GM23248 (cell line): ENCODE results near the gene SLC18B1. TPM values are rescaled to one million over a fixed set of nuclear protein-coding genes. Genes with fewer than 3 reads are reported as not detected.
A peak's percentile ranks its signal among the peaks of the same experiment; 100 is the strongest.

Experiments
- DNase-seq: peaks from one replicate; pipeline ENCODE4 v3.0.0-alpha.2; 2015
- H2AFZ ChIP-seq: fragments of 200-600 bp; sonication (generic); 2 replicates; pipeline ENCODE4 v1.6.1; 2016; ENCODE audit warnings: antibody characterized with exemption
- H3F3A ChIP-seq: fragments of 200-600 bp; sonication (generic); 2 replicates; pipeline ENCODE4 v1.6.1; 2016; ENCODE audit warnings: mild to moderate bottlenecking, antibody characterized with exemption, mixed run types; ENCODE audit not compliant: insufficient read depth
- H3K27ac ChIP-seq: fragments of 200-600 bp; sonication (generic); 2 replicates; pipeline ENCODE4 v1.5.1; 2016; ENCODE audit warnings: mild to moderate bottlenecking
- H3K27me3 ChIP-seq: fragments of 200-600 bp; sonication (generic); replicated peaks from 2 replicates; pipeline ENCODE4 v1.6.1; 2016; ENCODE audit warnings: mild to moderate bottlenecking; ENCODE audit not compliant: insufficient read depth
- H3K36me3 ChIP-seq: fragments of 200-600 bp; sonication (generic); 2 replicates; pipeline ENCODE4 v1.6.1; 2016; ENCODE audit warnings: low read depth, mild to moderate bottlenecking
- H3K4me1 ChIP-seq: fragments of 200-600 bp; sonication (generic); 2 replicates; pipeline ENCODE4 v1.6.1; 2016; ENCODE audit warnings: mild to moderate bottlenecking; ENCODE audit not compliant: insufficient read depth
- H3K4me2 ChIP-seq: fragments of 200-600 bp; sonication (generic); one replicate; pipeline ENCODE4 v1.6.1; 2016; ENCODE audit warnings: mild to moderate bottlenecking; ENCODE audit not compliant: unreplicated experiment
- H3K4me3 ChIP-seq: fragments of 200-600 bp; sonication (generic); 2 replicates; pipeline ENCODE4 v1.5.1; 2016; ENCODE audit warnings: mild to moderate bottlenecking
- H3K79me2 ChIP-seq: fragments of 200-600 bp; sonication (generic); 2 replicates; pipeline ENCODE4 v1.6.1; 2016; ENCODE audit warnings: mild to moderate bottlenecking; ENCODE audit not compliant: insufficient read depth
- H3K9ac ChIP-seq: fragments of 200-600 bp; sonication (generic); 2 replicates; pipeline ENCODE4 v1.6.1; 2016; ENCODE audit warnings: mild to moderate bottlenecking
- H3K9me2 ChIP-seq: fragments of 200-600 bp; sonication (generic); 2 replicates; pipeline ENCODE4 v1.6.1; 2016; ENCODE audit warnings: mixed run types, mild to moderate bottlenecking, moderate library complexity; ENCODE audit not compliant: insufficient read depth
- H3K9me3 ChIP-seq: fragments of 200-600 bp; sonication (generic); one replicate; pipeline ENCODE4 v1.6.1; 2017; ENCODE audit warnings: low read depth
- H4K20me1 ChIP-seq: fragments of 200-600 bp; sonication (generic); 2 replicates; pipeline ENCODE4 v1.6.0; 2016; ENCODE audit not compliant: insufficient read depth
- EZH2 ChIP-seq: fragments of 200-600 bp; sonication (generic); IDR thresholded peaks from 2 replicates; pipeline ENCODE4 v1.6.1; 2018; ENCODE audit warnings: antibody characterized with exemption, mild to moderate bottlenecking; ENCODE audit not compliant: insufficient read depth, poor library complexity, severe bottlenecking
- EZH2phosphoT487 ChIP-seq: fragments of 200-600 bp; sonication (generic); IDR thresholded peaks from 2 replicates; pipeline ENCODE4 v1.6.1; 2018; ENCODE audit warnings: antibody characterized with exemption, moderate library complexity, mild to moderate bottlenecking, low read depth; ENCODE audit not compliant: insufficient read depth
- WGBS, 2 experiments: methylation state at CpG; one replicate each; pipeline ENCODE4 v1.1.6; 2015 to 2017; ENCODE audit warnings: low lambda C conversion rate in 2 of 2, low coverage in 1 of 2; ENCODE audit errors: missing lambda C conversion rate in 2 of 2; 5-methylcytosine and 5-hydroxymethylcytosine counted together
- in situ Hi-C: fragments of 300-500 bp; cut with MboI; formaldehyde crosslinking; loops from 2 replicates; pipeline ENCODE4 v1.15.0; 2020
- polyA plus RNA-seq: library from polyadenylated mRNA; unstranded; fragments of >200 nt; fragmentation: Nextera tagmentation; extraction: Ambion mirVana; gene quantifications from 2 replicates; pipeline ENCODE4 v1.2.1, GENCODE V29; 2016
- small RNA-seq: library from RNA; depleted of rRNA; stranded (forward); fragments of <200 nt; gene quantifications from one replicate; pipeline ENCODE3, GENCODE V24; 2014; ENCODE audit warnings: low read depth, low replicate concordance
- total RNA-seq: library from RNA; depleted of rRNA; stranded (reverse); fragments of >200 nt; shearing (Covaris generic); gene quantifications from 2 replicates; pipeline ENCODE4 v1.2.3, GENCODE V29; 2014; rRNA removed

Gene SLC18B1
- total and polyA plus RNA-seq, 2 experiments from 2014 or later, result 4.6 to 5.8 TPM

DNA sequence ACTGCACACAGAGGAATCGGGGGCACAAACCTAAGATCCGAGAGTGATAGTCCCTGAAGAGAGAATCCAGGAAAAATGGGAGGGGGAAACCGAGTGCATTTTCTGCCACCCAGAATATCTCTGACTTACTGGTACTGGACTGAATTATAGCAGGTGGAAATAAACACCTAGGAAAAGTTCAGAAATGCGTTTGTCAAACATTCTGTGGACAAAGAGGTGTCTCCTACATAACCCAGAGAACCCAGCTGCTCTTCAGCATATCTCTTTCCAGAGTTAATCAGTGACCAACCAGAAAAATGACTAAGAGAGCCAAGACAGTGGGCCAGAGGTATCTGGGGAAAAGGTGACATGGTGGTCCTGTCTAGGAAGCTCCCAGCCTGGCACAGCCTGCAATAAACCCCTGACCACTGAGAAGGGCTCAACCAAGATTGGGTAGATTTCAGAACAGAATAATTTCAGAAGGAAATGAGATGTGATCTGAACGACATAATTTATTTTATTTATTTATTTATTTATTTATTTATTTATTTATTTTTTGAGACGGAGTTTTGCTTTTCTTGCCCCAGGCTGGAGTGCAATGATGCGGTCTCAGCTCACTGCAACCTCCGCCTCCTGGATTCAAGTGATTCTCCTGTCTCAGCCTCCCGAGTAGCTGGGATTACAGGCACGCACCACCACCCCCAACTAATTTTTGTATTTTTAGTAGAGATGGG, 78.5 kb downstream of the SLC18B1 start:
- Histone ChIP-seq H3F3A (no peaks in the 10 kb centered on the region), H3K4me3 (no peak overlapping the region), H3K9me3 (no peaks in the 10 kb centered on the region), H3K4me1 (no peaks in the 10 kb centered on the region), H3K9ac (no peak overlapping the region), H3K4me2 (no peak overlapping the region), H3K27ac (no peak overlapping the region), H2AFZ (no peak overlapping the region), H3K27me3 (no peaks in the 10 kb centered on the region), H3K79me2 (no peaks in the 10 kb centered on the region), H3K36me3 (no peaks in the 10 kb centered on the region), H3K9me2 (no peaks in the 10 kb centered on the region), H4K20me1 (no peaks in the 10 kb centered on the region)
- 80 to 84% methylated on average over 10 of the region's 10 CpGs for WGBS, 2 experiments
- no peak for TF ChIP-seq EZH2
- no peak for TF ChIP-seq EZH2phosphoT487
- in situ Hi-C loops, result no loop called here
- no peak for DNase-seq

Small RNA genes lying within 50 kb of the gene (small RNA-seq; reads per million reads assigned to genes)
- gene SNORA33 (2.6 reads per million, percentile 70 among the genes with 10 or more reads in this experiment), gene SNORD100 (653 reads per million, percentile 99 among the genes with 10 or more reads in this experiment), gene SNORD101 (993 reads per million, percentile 99 among the genes with 10 or more reads in this experiment)

Other genes starting within 250 kb of the SLC18B1 start
- not detected in 2 replicates for gene TAAR8, start 246.0 kb downstream of the SLC18B1 start, total RNA-seq
- gene TAAR8, start 246.0 kb downstream of the SLC18B1 start, polyA plus RNA-seq, result not detected in 2 replicates
- not detected in 2 replicates for gene TAAR6, start 228.3 kb downstream of the SLC18B1 start, total RNA-seq
- gene TAAR6, start 228.3 kb downstream of the SLC18B1 start, polyA plus RNA-seq, result not detected in 2 replicates
- not detected in 2 replicates for gene TAAR5, start 208.9 kb downstream of the SLC18B1 start, total RNA-seq
- not detected in 2 replicates for gene TAAR5, start 208.9 kb downstream of the SLC18B1 start, polyA plus RNA-seq
- not detected in 2 replicates for gene TAAR2, start 174.4 kb downstream of the SLC18B1 start, total RNA-seq
- not detected in 2 replicates for gene TAAR2, start 174.4 kb downstream of the SLC18B1 start, polyA plus RNA-seq
- not detected in 2 replicates for gene TAAR1, start 139.5 kb downstream of the SLC18B1 start, total RNA-seq
- not detected in 2 replicates for gene TAAR1, start 139.5 kb downstream of the SLC18B1 start, polyA plus RNA-seq
- gene VNN1, start 84.6 kb downstream of the SLC18B1 start, total RNA-seq, result 0.86 TPM in 1 of 2 replicates, not detected in the other
- gene VNN1, start 84.6 kb downstream of the SLC18B1 start, polyA plus RNA-seq, result 0.52 and 0.61 TPM in 2 replicates
- not detected in 2 replicates for gene VNN2, start 40.7 kb downstream of the SLC18B1 start, total RNA-seq
- gene VNN2, start 40.7 kb downstream of the SLC18B1 start, polyA plus RNA-seq, result 0.10 and 0.13 TPM in 2 replicates
- gene RPS12, start 15.9 kb upstream of the SLC18B1 start, total RNA-seq, result 1,194 and 1,449 TPM in 2 replicates
- 469 and 492 TPM in 2 replicates for gene RPS12, start 15.9 kb upstream of the SLC18B1 start, polyA plus RNA-seq